H1 (cell line): ENCODE data around the gene SH2B2. TPM values are rescaled to one million over a fixed set of nuclear protein-coding genes. Genes with fewer than 3 reads are reported as not detected.

ENCODE experiments used
- CTCF ChIA-PET: fragments of 300-600 bp; sonication (Branson Sonifier 250); formaldehyde crosslinking; loops from one replicate; lab custom pipeline; 2021; ENCODE audit not compliant: partially characterized antibody; lab: Charles Lee
- POLR2A ChIA-PET: fragments of 300-600 bp; sonication (Branson Sonifier 250); formaldehyde crosslinking; loops from one replicate; lab custom pipeline; 2021; ENCODE audit warnings: inconsistent platforms; ENCODE audit not compliant: partially characterized antibody; lab: Charles Lee
- DNase-seq, 2 experiments: peaks; one replicate each; pipeline versions ENCODE4 v3.0.0 to v3.0.0-alpha.2; 2010 to 2022; ENCODE audit warnings: low spot score in 2 of 2, low read depth in 1 of 2, mixed read lengths in 1 of 2
- FAIRE-seq: peaks from 2 replicates; lab custom pipeline; 2011; peaks lifted over from hg19 to GRCh38; lab: Jason Lieb, UNC
- H2AFZ ChIP-seq: 2 replicates; pipeline ENCODE4 v1.8.1; 2012; ENCODE audit warnings: low read length, inconsistent platforms
- H2AK5ac ChIP-seq: 2 replicates; pipeline ENCODE4 v1.6.1; 2013; ENCODE audit warnings: low read depth, low read length
- H2BK120ac ChIP-seq: replicated peaks from 2 replicates; pipeline ENCODE3; 2013; ENCODE audit warnings: low read depth, low read length, inconsistent platforms
- H2BK12ac ChIP-seq: 2 replicates; pipeline ENCODE4 v1.6.1; 2013; ENCODE audit warnings: low read depth, low read length
- H2BK15ac ChIP-seq: 2 replicates; pipeline ENCODE4 v1.6.1; 2013; ENCODE audit warnings: low read length
- H2BK20ac ChIP-seq: 2 replicates; pipeline ENCODE4 v1.6.1; 2013; ENCODE audit warnings: low read length
- H2BK5ac ChIP-seq: 2 replicates; pipeline ENCODE4 v1.6.1; 2013; ENCODE audit warnings: low read depth, low read length
- H3K14ac ChIP-seq: 2 replicates; pipeline ENCODE4 v1.6.1; 2013; ENCODE audit warnings: inconsistent platforms; ENCODE audit not compliant: insufficient read length
- H3K18ac ChIP-seq: 2 replicates; pipeline ENCODE4 v1.6.1; 2013; ENCODE audit warnings: low read length; ENCODE audit errors: extremely low read depth
- H3K23ac ChIP-seq: 2 replicates; pipeline ENCODE4 v1.6.1; 2013; ENCODE audit warnings: inconsistent platforms; ENCODE audit not compliant: insufficient read length
- H3K23me2 ChIP-seq: 2 replicates; pipeline ENCODE4 v1.6.1; 2013; ENCODE audit warnings: low read depth, low read length
- H3K27ac ChIP-seq: 2 replicates; pipeline ENCODE4 v1.6.1; 2011; ENCODE audit warnings: low read depth, low read length, inconsistent platforms
- H3K27me3 ChIP-seq, 4 experiments: replicated peaks in 1 of 4; 1 replicate in 1 of 4; 2 replicates in 3 of 4; pipeline versions ENCODE4 v1.6.1 to v1.8.1; 2011 to 2013; ENCODE audit warnings: low read length in 3 of 4, mild to moderate bottlenecking in 3 of 4, inconsistent platforms in 2 of 4, mixed read lengths in 2 of 4, moderate library complexity in 1 of 4; ENCODE audit not compliant: control insufficient read depth in 3 of 4, insufficient read depth in 3 of 4; ENCODE audit errors: extremely low read depth in 1 of 4
- H3K36me3 ChIP-seq, 4 experiments: 2 replicates each; pipeline versions ENCODE4 v1.6.1 to v1.8.1; 2011 to 2013; ENCODE audit warnings: mild to moderate bottlenecking in 4 of 4, low read length in 3 of 4, moderate library complexity in 2 of 4, control low read depth in 1 of 4, inconsistent platforms in 1 of 4; ENCODE audit not compliant: insufficient read depth in 4 of 4, control insufficient read depth in 2 of 4
- H3K4ac ChIP-seq: replicated peaks from 2 replicates; pipeline ENCODE3; 2013; ENCODE audit warnings: low read length, low read depth, mixed read lengths, inconsistent platforms; ENCODE audit not compliant: insufficient read length
- H3K4me1 ChIP-seq, 4 experiments: replicated peaks in 1 of 4; 1 replicate in 1 of 4; 2 replicates in 3 of 4; pipeline versions ENCODE4 v1.6.1 to v1.8.1; 2011 to 2013; ENCODE audit warnings: low read length in 3 of 4, inconsistent platforms in 2 of 4, mixed read lengths in 1 of 4; ENCODE audit not compliant: insufficient read depth in 4 of 4, control insufficient read depth in 3 of 4
- H3K4me2 ChIP-seq, 2 experiments: 2 replicates each; pipeline versions ENCODE4 v1.6.1 to v1.8.1; 2011 to 2013; ENCODE audit warnings: low read depth in 2 of 2, low read length in 2 of 2, control low read depth in 1 of 2, inconsistent platforms in 1 of 2, mild to moderate bottlenecking in 1 of 2; ENCODE audit not compliant: insufficient read depth in 1 of 2
- H3K4me3 ChIP-seq, 4 experiments: fragments of 200-600, 300-600 bp in 1 of 4; sonication (generic), shearing (Covaris generic), sonication (Bioruptor Twin) in 1 of 4; 2 replicates each; pipeline versions ENCODE4 v1.5.1 to v1.8.1; 2011 to 2016; ENCODE audit warnings: low read length in 4 of 4, low read depth in 3 of 4, control low read depth in 2 of 4, inconsistent platforms in 2 of 4, mild to moderate bottlenecking in 2 of 4, mixed read lengths in 1 of 4, moderate library complexity in 1 of 4; ENCODE audit not compliant: insufficient read depth in 2 of 4; ENCODE audit errors: extremely low read depth in 1 of 4
- H3K56ac ChIP-seq: replicated peaks from 2 replicates; pipeline ENCODE3; 2013; ENCODE audit warnings: low read depth, mild to moderate bottlenecking, mixed read lengths, low read length, inconsistent platforms; ENCODE audit not compliant: insufficient read length
- H3K79me1 ChIP-seq: 2 replicates; pipeline ENCODE4 v1.6.1; 2013; ENCODE audit warnings: low read depth, low read length, control low read depth
- H3K79me2 ChIP-seq, 2 experiments: 2 replicates each; pipeline versions ENCODE4 v1.6.1 to v1.8.1; 2012 to 2013; ENCODE audit warnings: low read length in 2 of 2, mild to moderate bottlenecking in 2 of 2, inconsistent platforms in 1 of 2; ENCODE audit not compliant: insufficient read depth in 2 of 2, control insufficient read depth in 1 of 2
- H3K9ac ChIP-seq, 4 experiments: replicated peaks in 1 of 4; 1 replicate in 1 of 4; 2 replicates in 3 of 4; pipeline versions ENCODE4 v1.6.1 to v1.8.1; 2011 to 2013; ENCODE audit warnings: low read depth in 3 of 4, low read length in 3 of 4, control low read depth in 2 of 4, mild to moderate bottlenecking in 2 of 4, moderate library complexity in 2 of 4, inconsistent platforms in 1 of 4; ENCODE audit errors: extremely low read depth in 1 of 4
- H3K9me3 ChIP-seq, 2 experiments: 2 replicates each; pipeline versions ENCODE4 v1.6.1 to v1.8.1; 2012 to 2013; ENCODE audit warnings: mild to moderate bottlenecking in 2 of 2, moderate library complexity in 2 of 2, control low read depth in 1 of 2, inconsistent platforms in 1 of 2, low read depth in 1 of 2, low read length in 1 of 2, mixed read lengths in 1 of 2; ENCODE audit not compliant: insufficient read depth in 2 of 2
- H4K20me1 ChIP-seq, 2 experiments: replicated peaks in 1 of 2; 2 replicates each; pipeline versions ENCODE3 to v1.8.1; 2011 to 2013; ENCODE audit warnings: inconsistent platforms in 2 of 2, low read length in 2 of 2, mild to moderate bottlenecking in 1 of 2; ENCODE audit not compliant: insufficient read depth in 2 of 2, control insufficient read depth in 1 of 2
- H4K5ac ChIP-seq: 2 replicates; pipeline ENCODE4 v1.6.1; 2013; ENCODE audit warnings: low read length, low read depth, mixed read lengths, inconsistent platforms; ENCODE audit not compliant: insufficient read length
- H4K8ac ChIP-seq: 2 replicates; pipeline ENCODE4 v1.8.0; 2013; ENCODE audit warnings: mild to moderate bottlenecking, moderate library complexity, low read length, inconsistent platforms; ENCODE audit not compliant: insufficient read depth; ENCODE audit errors: extremely low read depth
- H4K91ac ChIP-seq: replicated peaks from 2 replicates; pipeline ENCODE3; 2013; ENCODE audit warnings: low read length, mixed read lengths, inconsistent platforms; ENCODE audit not compliant: insufficient read length
- CEBPB ChIP-seq: IDR thresholded peaks from 2 replicates; pipeline ENCODE4 v1.6.1; 2012; ENCODE audit warnings: low read depth, low read length
- GABPA ChIP-seq: IDR thresholded peaks from 2 replicates; pipeline ENCODE4 v1.6.1; 2011; ENCODE audit warnings: mild to moderate bottlenecking, low read length, moderate library complexity, borderline replicate concordance; ENCODE audit not compliant: insufficient read depth
- JUND ChIP-seq: IDR thresholded peaks from 2 replicates; pipeline ENCODE4 v1.6.1; 2011; ENCODE audit warnings: mild to moderate bottlenecking, improper control_type of control experiment, low read length
- RAD21 ChIP-seq, 2 experiments: IDR thresholded peaks in 1 of 2; conservative IDR thresholded peaks in 1 of 2; 2 replicates each; pipeline ENCODE4 v1.6.1; 2011; ENCODE audit warnings: low read depth in 2 of 2, low read length in 2 of 2, improper control_type of control experiment in 1 of 2, inconsistent platforms in 1 of 2, mild to moderate bottlenecking in 1 of 2, moderate library complexity in 1 of 2
- WGBS, 2 experiments: shearing (Covaris generic) in 1 of 2; methylation state at CpG; one replicate each; pipeline versions ENCODE4 v1.1.6 to v1.1.7; 2013 to 2015; ENCODE audit warnings: low lambda C conversion rate in 2 of 2, mixed read lengths in 2 of 2, inconsistent platforms in 1 of 2, low coverage in 1 of 2, missing lambda C conversion rate in 1 of 2; ENCODE audit not compliant: insufficient replicate concordance in 2 of 2, insufficient coverage in 1 of 2, insufficient read length in 1 of 2; ENCODE audit errors: extremely low coverage in 1 of 2, missing lambda C conversion rate in 1 of 2; 5-methylcytosine and 5-hydroxymethylcytosine counted together
- polyA plus RNA-seq, 7 experiments: library from polyadenylated mRNA; depleted of rRNA in 3 of 7; stranded (reverse) in 5 of 7; unstranded in 2 of 7; fragments of >200 nt in 5 of 7; fragments of 200-250 nt in 2 of 7; gene quantifications; 1 replicate in 5 of 7; 2 replicates in 1 of 7; 4 replicates in 1 of 7; pipeline versions ENCODE4 v1.2.1 to v1.2.3, GENCODE V29; 2011 to 2013; ENCODE audit warnings: missing spikeins in 2 of 7, mixed read lengths in 2 of 7
- total RNA-seq: library from RNA; stranded (reverse); fragmentation: NEBNext Ultra II Directional; extraction: Animal tissue kit (Norgen Biotek cat#: 25700); gene quantifications from 2 replicates; pipeline ENCODE4 v1.2.1, GENCODE V29; 2021
- TF ChIP-seq, protein P1 (sequence below), 3 experiments: IDR thresholded peaks; 1 replicate in 2 of 3; 2 replicates in 1 of 3; pipeline versions ENCODE4 v1.5.1 to v1.6.1; 2011; ENCODE audit warnings: low read length in 3 of 3, mild to moderate bottlenecking in 3 of 3, inconsistent platforms in 2 of 3, low read depth in 1 of 3, moderate library complexity in 1 of 3; ENCODE audit not compliant: insufficient read depth in 1 of 3; ENCODE audit errors: control extremely low read depth in 1 of 3

Gene SH2B2
- total and polyA plus RNA-seq, 2 of the 8 experiments (the other 6 are each of a cell fraction or from before 2014, with no cell fraction given), result 11.5 to 18.7 TPM

DNA sequence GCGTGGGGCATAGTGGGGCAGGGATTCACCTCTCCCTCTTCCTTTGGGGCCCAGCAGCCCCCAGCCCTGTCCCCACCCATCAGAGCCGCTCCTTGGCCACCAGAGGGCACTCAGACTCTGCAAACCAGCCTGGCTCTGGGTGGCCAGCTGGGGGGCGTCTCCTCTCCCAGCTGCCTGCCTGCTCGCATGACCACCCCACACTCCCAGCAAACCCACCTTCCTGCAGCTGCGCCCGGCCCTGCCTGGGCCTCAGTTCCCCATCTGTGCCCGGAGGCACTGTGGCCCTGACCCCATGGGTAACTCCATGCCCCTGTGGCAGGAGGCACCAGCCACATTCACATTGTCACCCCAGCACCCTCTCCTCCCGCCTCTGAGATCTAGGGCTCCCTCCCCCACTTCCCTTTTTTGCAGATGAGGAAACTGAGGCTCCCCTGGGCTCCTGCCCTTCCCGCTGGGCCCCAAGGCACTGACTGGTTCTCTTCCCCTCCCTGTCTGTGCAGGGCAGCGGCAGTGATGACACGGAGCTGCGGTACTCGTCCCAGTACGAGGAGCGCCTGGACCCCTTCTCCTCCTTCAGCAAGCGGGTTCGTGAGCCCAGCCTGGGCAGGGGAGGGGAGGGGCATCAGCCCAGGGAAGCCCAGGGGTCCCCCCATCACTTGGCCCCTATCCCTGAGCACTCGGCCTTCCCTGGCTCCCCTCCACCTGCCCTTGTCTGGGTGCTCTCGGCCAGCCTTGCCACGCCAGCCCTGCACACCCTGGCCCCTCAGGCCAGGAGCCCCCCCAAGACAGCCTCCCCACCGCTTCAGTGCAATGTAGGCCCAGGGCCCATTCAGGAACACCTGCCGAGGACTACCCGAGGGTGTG is 6.9 kb upstream of the SH2B2 start:
- Histone ChIP-seq H3K36me3 (no peaks in the 10 kb centered on the region), H3K18ac (no peak overlapping the region), H3K4me3 (no peak overlapping the region), H4K8ac (peak overlapping the region; percentile 86), H3K79me2 (no peaks in the 10 kb centered on the region), H2AK5ac (no peak overlapping the region), H3K4ac (no peak overlapping the region), H4K5ac (no peak overlapping the region), H2BK15ac (no peak overlapping the region), H3K9me3 (no peaks in the 10 kb centered on the region), H2BK12ac (no peak overlapping the region), H3K4me2 (peak overlapping the region in 1 of 2 experiments; percentile 41; a peak in 1 of 4 replicates), H2BK20ac (no peak overlapping the region), H3K27me3 (no peaks in the 10 kb centered on the region), H2AFZ (no peak overlapping the region), H3K23me2 (no peaks in the 10 kb centered on the region; the same call in 1 of the 2 replicates), H4K91ac (no peak overlapping the region), H3K27ac (no peak overlapping the region)
- POLR2A ChIA-PET, result interaction anchor here (0.9 to 1.5 kb wide), 2 partner anchors 117 to 191 kb away, joined by 3 read pairs; no protein-coding TSS in a partner anchor
- peak; percentile 25; the same call in 1 of the 2 replicates for TF ChIP-seq GABPA
- no peak for TF ChIP-seq CEBPB
- TF ChIP-seq JUND, result no peak
- TF ChIP-seq, protein P1, sequence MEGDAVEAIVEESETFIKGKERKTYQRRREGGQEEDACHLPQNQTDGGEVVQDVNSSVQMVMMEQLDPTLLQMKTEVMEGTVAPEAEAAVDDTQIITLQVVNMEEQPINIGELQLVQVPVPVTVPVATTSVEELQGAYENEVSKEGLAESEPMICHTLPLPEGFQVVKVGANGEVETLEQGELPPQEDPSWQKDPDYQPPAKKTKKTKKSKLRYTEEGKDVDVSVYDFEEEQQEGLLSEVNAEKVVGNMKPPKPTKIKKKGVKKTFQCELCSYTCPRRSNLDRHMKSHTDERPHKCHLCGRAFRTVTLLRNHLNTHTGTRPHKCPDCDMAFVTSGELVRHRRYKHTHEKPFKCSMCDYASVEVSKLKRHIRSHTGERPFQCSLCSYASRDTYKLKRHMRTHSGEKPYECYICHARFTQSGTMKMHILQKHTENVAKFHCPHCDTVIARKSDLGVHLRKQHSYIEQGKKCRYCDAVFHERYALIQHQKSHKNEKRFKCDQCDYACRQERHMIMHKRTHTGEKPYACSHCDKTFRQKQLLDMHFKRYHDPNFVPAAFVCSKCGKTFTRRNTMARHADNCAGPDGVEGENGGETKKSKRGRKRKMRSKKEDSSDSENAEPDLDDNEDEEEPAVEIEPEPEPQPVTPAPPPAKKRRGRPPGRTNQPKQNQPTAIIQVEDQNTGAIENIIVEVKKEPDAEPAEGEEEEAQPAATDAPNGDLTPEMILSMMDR (IDR thresholded peaks at IDR 0.05; ENCODE audit: control extremely low read depth in 1 of 3, insufficient read depth in 1 of 3, low read depth in 1 of 3, low read length in 3 of 3), result peak in 2 of 3 experiments; percentile 88 to 95; a peak in 3 of 4 replicates
- TF ChIP-seq RAD21 (IDR thresholded peaks at IDR 0.05 in 1 of 2, conservative IDR thresholded peaks at IDR 0.05 in 1 of 2; ENCODE audit: low read depth in 2 of 2, low read length in 2 of 2), result peak; percentile 92 to 96
- TF ChIP-seq, all 59 proteins: peak for 3
- H3K9ac ChIP-seq, result no peak overlapping the region
- FAIRE-seq (no peak), DNase-seq (peak; percentile 31 to 84)
- H4K20me1 ChIP-seq, result no peaks in the 10 kb centered on the region
- CTCF ChIA-PET, result interaction anchor here (0.5 to 7.5 kb wide), 20 partner anchors 8 to 613 kb away, joined by 3 to 118 read pairs (median 3); partner anchors contain the start of gene PRKRIP1
- no peak overlapping the region for H3K14ac ChIP-seq
- no peak overlapping the region for H3K23ac ChIP-seq
- no peaks in the 10 kb centered on the region for H3K79me1 ChIP-seq
- no peak overlapping the region for H2BK120ac ChIP-seq
- no peak overlapping the region for H3K56ac ChIP-seq
- no peak overlapping the region for H2BK5ac ChIP-seq
- peaks cover 0 to 7% (median 5%) of the 10 kb centered on the region in 4 experiments; a peak in 5 of 7 replicates for H3K4me1 ChIP-seq
- 57% methylated on average over 11 of the region's 23 CpGs; no CpG with 5 or more reads in 1 of the 2 experiments for WGBS, 2 experiments
